ENCODE results near the gene MRPL48.

Gene MRPL48

GRCh38 chr11:73787051-73787642 is 527 bp upstream of the MRPL48 start:
- DNase-seq (ENCODE audit: low spot score): no peak
- TF ChIP-seq, protein P1, sequence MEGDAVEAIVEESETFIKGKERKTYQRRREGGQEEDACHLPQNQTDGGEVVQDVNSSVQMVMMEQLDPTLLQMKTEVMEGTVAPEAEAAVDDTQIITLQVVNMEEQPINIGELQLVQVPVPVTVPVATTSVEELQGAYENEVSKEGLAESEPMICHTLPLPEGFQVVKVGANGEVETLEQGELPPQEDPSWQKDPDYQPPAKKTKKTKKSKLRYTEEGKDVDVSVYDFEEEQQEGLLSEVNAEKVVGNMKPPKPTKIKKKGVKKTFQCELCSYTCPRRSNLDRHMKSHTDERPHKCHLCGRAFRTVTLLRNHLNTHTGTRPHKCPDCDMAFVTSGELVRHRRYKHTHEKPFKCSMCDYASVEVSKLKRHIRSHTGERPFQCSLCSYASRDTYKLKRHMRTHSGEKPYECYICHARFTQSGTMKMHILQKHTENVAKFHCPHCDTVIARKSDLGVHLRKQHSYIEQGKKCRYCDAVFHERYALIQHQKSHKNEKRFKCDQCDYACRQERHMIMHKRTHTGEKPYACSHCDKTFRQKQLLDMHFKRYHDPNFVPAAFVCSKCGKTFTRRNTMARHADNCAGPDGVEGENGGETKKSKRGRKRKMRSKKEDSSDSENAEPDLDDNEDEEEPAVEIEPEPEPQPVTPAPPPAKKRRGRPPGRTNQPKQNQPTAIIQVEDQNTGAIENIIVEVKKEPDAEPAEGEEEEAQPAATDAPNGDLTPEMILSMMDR (IDR thresholded peaks at IDR 0.05; ENCODE audit: borderline replicate concordance, control extremely low read depth, extremely low read depth, insufficient read depth, missing control alignments): no peak
- in situ Hi-C loops (cut with MboI; ENCODE audit: low sequenced_read_pairs, unreplicated experiment): no loop called here

DNA sequence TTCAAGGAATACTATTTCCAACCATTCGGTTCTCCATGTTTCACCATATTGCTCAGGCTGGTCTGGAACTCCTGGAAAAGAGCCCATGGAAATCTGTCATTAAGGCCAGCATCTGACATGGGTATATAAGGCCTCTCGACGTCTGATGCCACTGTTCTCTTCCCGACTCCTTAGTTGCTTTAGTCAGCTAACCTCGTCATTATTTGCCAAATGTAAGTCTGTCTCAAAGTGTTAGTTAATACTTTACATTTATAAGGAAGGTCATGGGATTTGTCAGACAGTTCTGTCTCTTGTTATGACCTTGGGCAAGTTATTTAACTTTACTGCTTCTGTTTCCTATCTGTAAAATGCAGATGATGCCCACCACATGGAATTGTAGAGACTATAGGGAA is 1.6 kb downstream of the MRPL48 start:
- in situ Hi-C loops (cut with MboI; ENCODE audit: low sequenced_read_pairs, unreplicated experiment): no loop called here
- TF ChIP-seq, protein P1 (IDR thresholded peaks at IDR 0.05; ENCODE audit: borderline replicate concordance, control extremely low read depth, extremely low read depth, insufficient read depth, missing control alignments): no peak
- no peak for DNase-seq (ENCODE audit: low spot score)

GRCh38 chr11:73792584-73792983 is 4.9 kb downstream of the MRPL48 start:
- DNase-seq (ENCODE audit: low spot score): no peak
- TF ChIP-seq, protein P1 (IDR thresholded peaks at IDR 0.05; ENCODE audit: borderline replicate concordance, control extremely low read depth, extremely low read depth, insufficient read depth, missing control alignments): no peak
- in situ Hi-C loops (cut with MboI; ENCODE audit: low sequenced_read_pairs, unreplicated experiment): no loop called here

- TF ChIP-seq, protein P1 (IDR thresholded peaks at IDR 0.05; ENCODE audit: borderline replicate concordance, control extremely low read depth, extremely low read depth, insufficient read depth, missing control alignments): no peak
- DNase-seq (ENCODE audit: low spot score): no peak
- in situ Hi-C loops (cut with MboI; ENCODE audit: low sequenced_read_pairs, unreplicated experiment): no loop called here
These were observed 8.4 kb downstream of the MRPL48 start for GRCh38 chr11:73795925-73796632.

DNA sequence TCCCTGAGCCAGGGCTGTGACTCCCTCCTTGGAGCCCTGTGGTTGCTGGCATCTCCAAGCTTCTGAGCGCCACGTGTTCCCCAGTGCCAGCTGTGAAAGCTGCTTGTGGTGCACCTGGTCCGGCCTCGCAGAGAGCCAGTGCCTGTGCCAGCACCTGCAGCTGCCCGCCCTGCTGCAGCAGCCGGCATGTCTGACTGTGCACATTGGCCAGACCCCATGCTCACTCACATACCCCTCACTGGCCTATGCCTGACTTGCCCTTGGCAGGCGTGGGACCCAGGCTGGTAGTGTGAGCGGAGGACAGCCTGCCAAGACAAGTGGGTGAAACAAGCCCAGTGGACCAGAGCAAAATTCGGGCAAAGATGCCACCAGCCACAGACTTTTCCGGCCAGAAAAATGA is 9.8 kb downstream of the MRPL48 start:
- in situ Hi-C loops (cut with MboI; ENCODE audit: low sequenced_read_pairs, unreplicated experiment): no loop called here
- TF ChIP-seq, protein P1 (IDR thresholded peaks at IDR 0.05; ENCODE audit: borderline replicate concordance, control extremely low read depth, extremely low read depth, insufficient read depth, missing control alignments): no peak
- DNase-seq (ENCODE audit: low spot score): no peak

- in situ Hi-C loops (cut with MboI; ENCODE audit: low sequenced_read_pairs, unreplicated experiment): no loop called here
- DNase-seq (ENCODE audit: low spot score): no peak
- TF ChIP-seq, protein P1 (IDR thresholded peaks at IDR 0.05; ENCODE audit: borderline replicate concordance, control extremely low read depth, extremely low read depth, insufficient read depth, missing control alignments): no peak
These were observed 12.7 kb downstream of the MRPL48 start for GRCh38 chr11:73800276-73800806.

Data from GM13976 (cell line).